Skin of body (tissue), 2 donors: ENCODE results near the gene SLC16A12. TPM values are rescaled to one million over a fixed set of nuclear protein-coding genes. Genes with fewer than 3 reads are reported as not detected.
"Not testable (repeated sequence)": the region's sequence is repeated elsewhere in the genome, so short reads cannot be mapped to it uniquely, and the experiment has no call there.

ENCODE experiments used
- DNase-seq: peaks from one replicate; lab custom pipeline; 2025; lab: John Stamatoyannopoulos, UW
- total RNA-seq: library from RNA; depleted of rRNA; stranded (reverse); fragments of >200 nt; gene quantifications from one replicate; pipeline ENCODE4 v1.2.3, GENCODE V29; 2014

The SLC16A12 gene
- total RNA-seq, 1 donor from 2014 or later = 1.7 TPM

DNA sequence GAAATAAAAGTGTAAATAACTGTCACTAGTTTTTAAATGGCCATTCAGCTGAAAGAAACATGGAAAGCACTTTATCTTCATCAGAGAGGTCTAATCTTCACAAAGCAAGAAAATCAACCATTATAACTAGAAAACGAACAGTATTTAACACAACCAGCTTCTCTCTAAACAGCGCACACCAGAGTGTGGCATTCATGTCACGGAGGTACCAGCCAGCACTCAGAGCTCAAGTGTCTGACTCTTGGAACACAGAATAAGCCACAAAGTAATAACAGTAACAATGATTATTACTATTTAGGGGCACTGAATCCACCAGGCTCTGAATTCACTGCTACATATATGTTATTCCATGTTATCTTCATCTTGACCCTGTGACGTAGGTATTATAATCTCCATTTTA, 60.9 kb downstream of the SLC16A12 start:
- DNase-seq = no peak

DNA sequence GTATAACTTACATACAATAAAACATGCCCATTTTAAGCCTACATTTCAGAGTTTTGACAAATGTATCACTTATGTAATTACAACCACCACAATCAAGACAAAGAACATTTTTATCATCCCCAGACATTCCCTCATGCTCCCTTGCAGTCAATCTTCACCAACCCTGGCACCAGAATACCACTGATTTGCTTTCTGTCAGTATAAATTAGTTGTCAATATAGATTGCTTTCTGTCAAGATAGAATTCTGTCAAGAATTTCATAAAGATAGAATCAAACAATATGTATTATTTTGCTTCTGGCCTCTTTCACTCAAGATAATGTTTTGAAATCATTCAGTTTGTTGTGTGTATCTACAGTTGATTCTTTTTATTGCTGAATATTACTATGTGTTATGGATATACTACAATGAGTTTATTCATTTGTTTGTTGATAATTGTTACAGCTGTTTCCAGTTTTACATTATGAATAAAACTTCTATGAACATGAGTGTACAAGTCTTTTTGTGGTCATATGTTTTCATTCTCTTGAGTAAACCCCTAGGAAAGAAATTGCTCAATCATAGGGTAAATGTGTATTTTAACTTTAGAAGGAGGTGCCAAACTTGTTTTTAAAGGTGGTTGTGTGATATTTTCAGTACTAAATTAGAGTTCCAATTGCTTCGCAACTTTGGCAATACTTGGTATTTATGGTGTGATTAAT, 64.1 kb downstream of the SLC16A12 start:
- no peak for DNase-seq

- DNase-seq = no peak
These were observed 64.8 kb downstream of the SLC16A12 start for GRCh38 chr10:89470628-89471027.

DNA sequence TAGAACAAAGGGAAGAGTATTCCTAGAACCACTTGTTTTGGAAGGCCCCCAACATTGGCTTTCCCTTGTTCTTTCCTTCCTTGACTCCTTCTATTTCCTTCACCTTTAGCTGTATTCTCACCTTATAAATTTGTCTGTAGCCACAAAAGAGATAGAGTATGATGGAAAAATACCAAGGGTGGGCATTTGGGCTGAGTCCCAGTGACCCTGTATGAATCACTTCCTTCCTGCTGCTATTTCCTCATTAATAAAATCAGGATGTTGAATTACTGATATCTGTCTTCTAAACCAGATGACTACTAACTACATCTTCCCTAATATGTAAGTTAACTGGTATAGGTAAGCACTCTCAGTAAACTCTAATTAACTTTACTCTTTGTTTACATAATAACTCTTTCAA, 65.9 kb downstream of the SLC16A12 start:
- DNase-seq = no peak

DNA sequence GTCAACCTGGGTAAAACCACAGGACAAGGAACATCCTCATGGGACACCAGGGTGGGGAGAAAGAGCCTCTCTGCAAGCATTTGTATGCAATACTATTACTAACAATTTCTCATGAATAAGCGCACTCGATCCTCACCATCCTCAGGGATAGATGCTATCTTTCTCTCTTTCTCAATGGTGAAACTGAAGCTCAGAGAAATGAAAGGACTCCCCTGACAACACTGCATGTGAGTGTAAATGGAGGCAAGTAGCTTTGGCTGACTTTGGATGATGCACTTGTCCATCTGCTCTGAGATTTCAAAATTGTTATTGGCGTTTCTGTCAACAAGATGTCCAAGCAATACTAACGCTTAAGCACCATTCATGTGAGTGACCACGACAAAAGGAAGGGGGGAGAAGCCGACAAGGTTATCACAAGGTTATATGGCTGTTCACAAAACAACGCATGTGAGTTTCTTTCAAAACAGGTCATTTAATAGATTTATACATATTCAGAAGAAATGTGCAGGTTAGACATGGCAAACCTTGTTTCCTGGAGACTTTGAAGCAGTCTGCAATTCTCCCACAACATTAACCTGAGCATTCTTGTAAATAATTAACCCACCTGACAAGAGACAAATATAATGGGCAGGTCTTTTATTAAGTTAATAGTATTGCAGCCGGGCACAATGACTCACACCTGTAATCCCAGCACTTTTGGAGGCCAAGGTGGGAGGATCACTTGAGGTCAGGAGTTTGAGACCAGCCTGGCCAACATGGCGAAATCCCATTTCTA, 67.0 kb downstream of the SLC16A12 start:
- DNase-seq = no peak

DNA sequence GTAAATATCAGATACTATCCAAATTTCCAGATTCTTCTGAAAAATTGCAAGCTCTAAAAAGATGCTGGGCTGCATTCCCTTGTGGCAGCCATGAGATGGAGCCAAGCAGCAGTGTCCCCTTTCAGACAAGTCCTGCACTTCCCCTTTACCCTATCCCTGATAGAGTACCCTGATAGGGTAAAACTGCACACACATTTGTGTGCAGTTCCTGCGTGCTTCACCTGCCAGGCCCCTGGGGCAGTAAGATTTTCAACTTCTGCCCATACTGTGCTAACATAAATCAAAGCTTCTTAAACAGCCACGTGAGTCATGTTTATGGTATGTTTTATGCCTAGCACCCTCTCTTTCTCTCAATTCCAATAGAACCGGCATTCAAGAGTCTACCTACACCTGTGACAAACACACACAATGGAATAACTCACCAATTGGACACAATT, 68.8 kb downstream of the SLC16A12 start:
- DNase-seq = peak; percentile 32

- no peak for DNase-seq
These were observed 70.2 kb downstream of the SLC16A12 start for GRCh38 chr10:89465196-89465595.

- no peak for DNase-seq
These were observed 71.4 kb downstream of the SLC16A12 start for GRCh38 chr10:89463846-89464537.

DNA sequence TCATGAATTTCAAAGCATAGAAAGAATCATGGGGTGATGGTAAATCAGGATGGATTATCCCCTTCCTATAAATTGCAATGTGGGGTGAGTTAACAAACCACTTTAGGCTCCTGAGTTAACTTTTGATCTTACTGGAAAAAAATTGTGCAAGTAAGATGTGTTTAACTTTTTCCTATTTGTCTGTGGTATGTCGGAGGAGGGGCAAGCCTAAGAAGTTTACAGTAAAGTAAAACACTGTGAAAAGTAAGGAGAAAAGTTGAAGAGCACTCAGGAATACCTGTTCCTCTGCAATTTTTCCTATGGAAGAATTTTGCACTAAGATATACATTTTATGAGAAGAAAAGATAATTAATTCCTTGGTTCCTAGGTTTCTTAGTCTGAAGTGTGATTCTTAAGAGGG, 76.6 kb downstream of the SLC16A12 start:
- no peak for DNase-seq

DNA sequence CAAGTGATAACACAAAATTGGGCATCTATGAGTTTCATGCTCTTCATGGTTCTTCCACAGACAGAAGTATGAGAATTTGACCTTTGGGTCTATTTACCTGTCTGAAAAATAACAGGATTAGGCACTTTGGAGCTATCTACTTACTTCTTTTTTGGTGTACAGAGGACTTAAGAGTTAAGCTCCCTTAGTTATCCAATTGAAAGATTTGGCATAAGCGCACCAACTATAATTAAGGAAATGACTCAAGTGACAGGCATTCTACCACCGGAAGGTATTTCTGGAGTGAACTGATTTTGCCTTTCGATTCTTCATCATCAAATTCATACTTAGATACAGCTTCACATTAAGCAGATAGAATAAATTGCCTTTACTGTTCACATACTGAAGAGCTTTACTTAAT, 77.1 kb downstream of the SLC16A12 start:
- no peak for DNase-seq

DNA sequence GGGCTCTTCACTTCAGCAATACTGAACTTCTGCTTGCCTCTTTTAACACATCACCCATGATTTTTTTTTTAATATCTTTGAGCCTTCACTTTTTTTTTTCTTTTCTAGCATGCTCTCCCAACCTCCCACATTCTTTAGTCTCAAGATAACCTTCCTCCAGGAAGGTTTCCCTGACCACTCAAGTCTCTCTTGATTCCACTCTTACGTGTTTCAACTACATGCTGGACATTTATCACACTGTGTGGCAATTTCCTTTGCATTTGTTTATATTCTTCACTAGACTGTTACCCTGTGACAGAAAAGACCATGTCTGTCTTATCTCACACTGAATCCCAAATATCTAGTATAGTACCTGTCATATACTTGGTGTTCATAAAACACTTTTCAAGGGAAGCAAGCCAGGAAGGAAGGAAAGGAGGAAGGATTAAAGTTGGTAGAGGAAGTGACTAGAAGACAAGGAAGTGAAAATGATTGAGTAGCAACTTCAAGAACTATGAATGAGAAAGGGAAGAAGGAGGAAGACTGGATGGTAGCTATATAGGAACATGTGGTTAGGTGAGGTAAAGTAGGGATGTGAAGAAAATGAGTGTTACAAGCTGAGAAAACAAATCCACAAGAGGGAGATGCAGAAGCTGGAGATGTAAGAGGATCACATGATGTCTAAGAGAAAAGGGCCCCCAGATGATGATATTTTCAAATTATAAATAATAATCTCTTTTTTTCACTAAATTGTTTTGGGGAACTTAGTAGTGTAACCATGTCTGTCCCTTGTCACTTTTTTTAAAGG, 80.6 kb downstream of the SLC16A12 start:
- no peak for DNase-seq

- DNase-seq = no peak
These were observed 83.2 kb downstream of the SLC16A12 start for GRCh38 chr10:89452193-89452592.

DNA sequence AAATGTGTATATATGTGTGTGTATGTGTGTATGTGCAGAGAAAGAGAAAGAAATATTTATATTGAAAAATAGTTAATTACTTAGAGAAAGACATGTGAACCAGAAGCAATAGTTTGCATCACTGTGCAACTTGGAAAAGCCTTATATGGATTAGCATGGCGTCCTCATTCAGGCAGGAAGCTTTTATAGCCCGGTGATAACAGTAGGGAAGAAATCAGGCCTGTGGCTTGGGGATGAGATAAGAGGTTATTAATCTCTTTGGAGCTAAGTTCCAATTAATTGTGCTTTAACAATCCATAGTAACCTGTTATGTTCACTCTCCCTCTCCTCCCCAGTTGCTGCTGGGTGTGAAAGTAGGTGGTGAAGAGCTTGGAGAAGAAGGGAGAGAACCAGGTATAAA, 84.5 kb downstream of the SLC16A12 start:
- no peak for DNase-seq

GRCh38 chr10:89444819-89445218, 90.6 kb downstream of the SLC16A12 start:
- DNase-seq = not testable (repeated sequence)

GRCh38 chr10:89442289-89442688, 93.1 kb downstream of the SLC16A12 start:
- no peak for DNase-seq

DNA sequence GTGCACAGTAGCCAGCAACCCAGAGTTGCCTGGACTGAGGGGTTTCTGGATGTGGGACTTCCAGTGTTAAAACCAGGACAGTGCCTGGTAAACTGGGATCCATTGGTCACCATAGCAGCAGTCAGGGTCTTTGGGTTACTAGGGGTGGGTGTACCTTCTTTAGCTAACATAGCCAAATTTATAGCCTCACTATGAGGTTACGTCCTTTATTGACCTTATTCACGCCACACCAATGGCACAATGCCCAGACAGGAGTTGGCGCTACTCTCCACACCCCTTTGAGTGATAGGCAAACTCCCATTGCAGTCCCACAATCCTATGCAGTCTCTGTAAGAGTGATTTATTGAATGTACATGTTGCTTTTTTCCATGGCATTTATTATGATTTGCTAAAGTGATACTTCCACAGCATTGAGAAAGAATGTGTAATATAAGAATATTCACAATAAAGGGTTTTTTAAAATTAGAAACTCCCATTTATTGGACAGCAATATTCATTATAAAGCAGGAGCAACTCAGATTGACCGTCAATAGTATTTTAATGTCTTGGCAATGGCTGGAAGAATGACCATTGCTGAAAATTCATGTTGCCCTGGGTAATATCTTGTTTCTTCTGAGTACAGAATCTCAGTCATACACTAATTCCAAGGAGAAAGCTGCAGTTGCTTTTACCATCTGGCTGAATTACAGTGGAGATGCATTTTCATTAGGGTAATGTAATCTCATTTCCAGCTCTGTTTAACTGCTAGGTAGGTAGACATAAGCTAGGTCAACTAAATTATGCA, 95.0 kb downstream of the SLC16A12 start:
- no peak for DNase-seq

GRCh38 chr10:89438525-89438924, 96.9 kb downstream of the SLC16A12 start:
- DNase-seq = no peak

DNA sequence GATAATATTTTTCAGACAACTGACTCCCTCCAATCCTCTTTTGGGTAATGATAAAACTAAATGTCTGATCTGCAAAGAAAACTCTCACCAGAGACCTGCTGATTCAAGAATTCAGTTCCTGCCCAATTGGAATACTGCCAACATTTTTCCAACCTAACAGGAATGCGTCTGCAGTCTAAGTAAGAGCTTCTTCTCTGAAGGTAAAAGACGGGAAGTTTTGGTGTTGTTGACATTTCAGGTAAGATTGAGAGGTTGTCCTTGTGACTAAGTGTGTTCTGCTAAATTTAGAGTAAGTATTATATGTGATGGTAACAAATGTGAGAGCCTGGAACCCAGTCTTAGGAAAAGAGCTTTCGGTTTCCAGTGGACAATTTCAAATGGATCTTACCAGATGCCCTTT, 103.4 kb downstream of the SLC16A12 start:
- DNase-seq = no peak

GRCh38 chr10:89428877-89429276, 106.5 kb downstream of the SLC16A12 start:
- no peak for DNase-seq

DNA sequence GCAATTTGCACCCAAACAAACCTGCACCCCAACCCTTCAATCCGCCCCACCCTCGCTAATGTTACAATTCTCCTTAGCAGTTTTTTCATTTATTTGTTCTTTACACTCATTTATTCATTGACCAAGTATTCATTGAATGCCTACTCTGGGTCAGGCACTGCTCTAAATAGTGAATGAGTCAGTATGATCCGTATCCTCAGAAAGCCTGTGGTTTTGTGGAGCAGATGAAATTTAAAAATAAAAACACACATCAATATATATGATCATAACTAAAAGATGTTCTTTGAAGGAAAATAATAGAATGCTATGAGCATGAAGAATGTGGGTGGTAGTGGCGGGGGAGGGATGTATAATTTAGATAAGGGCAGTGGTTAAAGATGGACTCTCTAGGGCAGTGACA, 107.8 kb downstream of the SLC16A12 start:
- no peak for DNase-seq
